ENCODE results near the gene EFCC1. TPM values are rescaled to one million over a fixed set of nuclear protein-coding genes. Genes with fewer than 3 reads are reported as not detected.

Gene EFCC1
- total and polyA plus RNA-seq, 2 of the 13 experiments (the other 11 are each of a cell fraction or from before 2014, with no cell fraction given) = not detected

DNA sequence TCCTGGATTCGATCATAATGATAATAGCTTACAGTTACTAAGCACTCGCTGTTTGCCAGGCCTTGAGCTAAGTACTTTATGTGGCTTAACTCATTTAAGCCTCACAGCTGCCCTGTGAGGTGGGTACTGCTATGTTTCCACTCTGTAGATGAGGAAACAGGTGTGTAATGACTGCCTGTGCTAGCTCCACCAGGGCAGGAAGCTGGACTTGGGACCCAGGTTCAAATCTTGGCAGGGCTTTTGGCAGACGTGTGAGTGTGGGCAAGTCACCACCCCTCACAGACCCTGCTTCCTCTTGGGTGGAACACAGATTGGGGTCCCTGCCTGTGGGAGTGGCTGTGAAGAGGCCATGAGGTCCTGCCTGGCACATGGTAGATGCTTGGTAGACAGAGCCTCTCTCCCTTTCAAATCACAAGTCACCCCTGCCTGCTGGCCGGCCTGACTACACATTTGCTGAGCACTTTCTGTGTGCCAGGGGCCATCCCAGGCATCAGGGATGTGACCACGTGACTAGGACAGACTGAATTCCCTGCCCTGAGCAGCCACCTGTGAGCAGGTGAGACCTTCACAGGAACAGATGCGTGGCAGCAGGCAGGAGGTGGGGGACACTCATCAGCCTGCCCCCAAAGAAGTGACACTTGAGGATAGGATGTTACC is 3.7 kb downstream of the EFCC1 start (continued):
- TF ChIP-seq, protein P1, sequence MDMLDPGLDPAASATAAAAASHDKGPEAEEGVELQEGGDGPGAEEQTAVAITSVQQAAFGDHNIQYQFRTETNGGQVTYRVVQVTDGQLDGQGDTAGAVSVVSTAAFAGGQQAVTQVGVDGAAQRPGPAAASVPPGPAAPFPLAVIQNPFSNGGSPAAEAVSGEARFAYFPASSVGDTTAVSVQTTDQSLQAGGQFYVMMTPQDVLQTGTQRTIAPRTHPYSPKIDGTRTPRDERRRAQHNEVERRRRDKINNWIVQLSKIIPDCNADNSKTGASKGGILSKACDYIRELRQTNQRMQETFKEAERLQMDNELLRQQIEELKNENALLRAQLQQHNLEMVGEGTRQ (IDR thresholded peaks at IDR 0.05; ENCODE audit: low read depth, low read length) = peak; percentile 48; the same call in 1 of the 2 replicates
- TF ChIP-seq, protein P1 (CRISPR knock-in tag; IDR thresholded peaks at IDR 0.05; ENCODE audit: borderline replicate concordance) = no peak
- no peak for TF ChIP-seq HOXA3 (CRISPR knock-in tag; IDR thresholded peaks at IDR 0.05)
- TF ChIP-seq RAD51 (IDR thresholded peaks at IDR 0.05; ENCODE audit: borderline replicate concordance) = peak; percentile 52; the same call in 1 of the 2 replicates
- TF ChIP-seq IRX3 (CRISPR knock-in tag; IDR thresholded peaks at IDR 0.05; ENCODE audit: borderline replicate concordance, low read depth) = no peak
- TF ChIP-seq, protein P2, sequence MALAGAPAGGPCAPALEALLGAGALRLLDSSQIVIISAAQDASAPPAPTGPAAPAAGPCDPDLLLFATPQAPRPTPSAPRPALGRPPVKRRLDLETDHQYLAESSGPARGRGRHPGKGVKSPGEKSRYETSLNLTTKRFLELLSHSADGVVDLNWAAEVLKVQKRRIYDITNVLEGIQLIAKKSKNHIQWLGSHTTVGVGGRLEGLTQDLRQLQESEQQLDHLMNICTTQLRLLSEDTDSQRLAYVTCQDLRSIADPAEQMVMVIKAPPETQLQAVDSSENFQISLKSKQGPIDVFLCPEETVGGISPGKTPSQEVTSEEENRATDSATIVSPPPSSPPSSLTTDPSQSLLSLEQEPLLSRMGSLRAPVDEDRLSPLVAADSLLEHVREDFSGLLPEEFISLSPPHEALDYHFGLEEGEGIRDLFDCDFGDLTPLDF (CRISPR knock-in tag; IDR thresholded peaks at IDR 0.05) = no peak
- no peak for TF ChIP-seq SIX4 (CRISPR knock-in tag; IDR thresholded peaks at IDR 0.05)
- TF ChIP-seq ZNF20 (CRISPR knock-in tag; IDR thresholded peaks at IDR 0.05) = no peak
- no peak for TF ChIP-seq ZSCAN25 (CRISPR knock-in tag; IDR thresholded peaks at IDR 0.05)

All from HepG2 (cell line).